GM19193 (cell line): ENCODE results near the gene RNF113A.
A peak's percentile ranks its signal among the peaks of the same experiment; 100 is the strongest.

Source experiments
- POLR2A ChIP-seq: IDR thresholded peaks from 4 replicates; pipeline ENCODE4 v1.6.1; 2011; ENCODE audit not compliant: insufficient read depth, insufficient read length; ENCODE audit errors: extremely low read depth

The RNF113A gene

DNA sequence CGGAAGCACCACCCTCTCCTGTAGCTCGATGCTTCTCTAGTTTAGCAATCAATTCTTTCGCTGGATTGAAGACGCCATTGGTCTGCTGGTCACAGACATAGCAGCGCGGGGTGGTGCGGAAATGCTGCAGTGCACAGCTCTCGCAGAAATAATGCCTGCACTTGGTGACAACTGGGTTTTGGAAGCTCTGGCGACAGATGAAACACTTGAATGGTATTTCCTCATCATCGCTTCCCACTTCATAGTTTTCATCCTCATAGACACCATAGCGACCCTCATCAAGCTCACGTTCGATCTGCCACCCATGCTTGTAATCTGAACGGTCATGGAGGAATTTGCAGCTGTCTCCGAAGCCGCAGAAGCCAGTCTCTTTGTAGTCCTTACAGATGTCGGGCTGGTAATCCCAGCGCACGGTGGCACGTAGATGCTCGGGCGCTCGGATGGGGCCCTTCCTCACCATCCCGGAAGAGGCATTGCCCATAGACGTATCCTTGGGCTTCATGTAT lies 854 bp downstream of the RNF113A start:
- no peak for TF ChIP-seq POLR2A

DNA sequence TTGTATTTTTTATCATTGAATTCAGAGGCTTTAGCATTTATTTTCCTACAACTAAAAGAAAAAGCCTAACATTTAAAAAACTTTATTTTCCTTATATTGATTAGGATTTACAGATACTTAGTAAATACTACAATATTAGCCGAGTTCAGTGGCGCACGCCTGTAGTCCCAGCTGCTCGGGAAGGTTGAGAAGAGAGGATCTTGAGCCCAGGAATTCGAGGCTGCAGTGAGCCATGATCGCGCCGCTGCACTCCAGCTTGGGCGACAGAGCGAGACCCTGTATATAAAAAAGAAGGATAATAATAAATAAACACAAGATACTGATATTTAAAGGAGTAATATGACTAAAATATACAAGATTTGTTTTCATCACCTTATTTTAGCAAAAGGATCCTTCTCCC lies 18.1 kb downstream of the RNF113A start:
- no peak for TF ChIP-seq POLR2A

DNA sequence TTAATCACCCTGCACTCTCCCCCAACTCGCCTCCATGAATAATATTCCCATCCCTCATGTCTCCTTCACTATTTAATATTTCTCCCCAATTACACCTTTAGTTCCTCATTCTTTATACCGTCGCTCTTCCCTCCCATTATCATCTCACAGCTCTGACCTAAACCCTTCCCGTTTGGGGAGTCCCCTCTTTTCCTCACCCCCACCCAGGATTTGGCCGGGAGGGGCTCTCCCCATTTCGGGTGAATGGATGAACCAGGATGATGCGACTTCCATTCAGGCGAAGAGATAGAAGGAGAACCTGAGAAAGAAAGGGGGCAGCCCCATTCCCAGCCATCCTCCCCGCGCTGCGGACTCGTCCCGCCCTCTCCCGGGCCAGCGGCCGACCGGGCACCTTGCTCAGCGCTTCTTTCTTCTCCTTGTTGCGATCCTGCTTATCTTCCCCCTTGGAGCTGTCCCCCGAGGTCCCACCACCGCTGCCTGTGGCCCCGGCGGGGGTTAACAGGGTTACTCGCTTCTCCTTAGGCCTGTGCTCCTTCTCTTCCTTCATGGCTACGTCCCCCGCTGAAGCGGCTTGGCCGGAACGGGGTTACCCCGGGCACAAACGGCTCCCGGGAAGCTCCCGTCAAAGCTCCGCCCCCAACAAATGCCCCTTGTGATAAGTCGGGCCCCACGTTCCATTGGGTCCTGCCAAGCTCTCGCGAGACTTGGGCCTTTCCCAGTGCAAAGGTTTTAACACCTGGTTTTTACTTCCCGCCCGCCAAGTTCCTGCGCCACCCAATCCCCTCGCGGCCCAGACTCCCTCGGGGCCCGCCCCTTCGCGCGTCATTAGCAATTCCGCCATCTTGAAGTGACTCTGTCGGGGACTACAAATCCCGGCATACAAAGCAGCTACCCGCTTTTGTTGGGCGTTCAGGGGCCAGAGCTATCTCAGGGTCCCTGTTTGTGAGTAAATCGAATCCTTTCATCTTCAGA lies 18.9 kb downstream of the RNF113A start, which contains the start of gene UPF3B:
UPF3B (minus strand) TSS at position 582 of the 972 bp plus-strand sequence; CDS start at position 547, 35 bp downstream.
- peak; percentile 79 for TF ChIP-seq POLR2A

DNA sequence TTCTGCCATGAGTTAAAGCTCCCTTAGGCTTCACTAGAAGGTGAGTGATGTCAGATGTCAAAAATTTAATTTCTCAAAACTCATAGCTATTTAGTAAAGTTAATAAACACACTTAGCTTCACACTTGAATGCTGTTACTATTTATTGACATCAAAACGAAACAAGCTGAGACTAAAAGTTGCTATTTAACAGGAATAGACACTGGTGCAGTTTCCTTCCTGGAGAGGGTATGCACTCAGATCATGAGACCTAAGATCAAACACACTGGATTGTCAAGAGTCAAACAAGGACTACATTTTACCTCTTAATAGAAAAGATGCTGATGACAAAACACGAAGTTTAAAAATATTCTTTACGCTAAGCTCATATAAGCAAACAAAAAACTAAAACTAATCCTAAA lies 37.6 kb downstream of the RNF113A start:
- no peak for TF ChIP-seq POLR2A

DNA sequence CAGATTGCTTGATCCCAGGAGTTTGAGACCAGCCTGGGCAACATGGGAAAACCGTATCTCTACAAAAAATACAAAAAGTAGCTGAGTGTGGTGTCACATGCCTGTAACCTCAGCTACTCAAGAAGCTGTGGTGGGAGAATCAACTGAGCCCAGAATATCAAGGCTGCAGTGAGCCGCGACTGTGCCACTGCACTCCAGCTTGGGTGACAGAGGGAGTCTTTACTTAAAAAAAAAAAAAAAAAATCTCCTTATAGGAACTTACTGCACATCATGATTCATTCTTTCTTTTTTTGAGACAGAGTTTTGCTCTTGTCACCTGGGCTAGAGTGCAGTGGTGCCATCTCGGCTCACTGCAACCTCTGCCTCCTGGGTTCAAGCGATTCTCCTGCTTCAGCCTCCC lies 43.1 kb downstream of the RNF113A start:
- TF ChIP-seq POLR2A, result no peak

DNA sequence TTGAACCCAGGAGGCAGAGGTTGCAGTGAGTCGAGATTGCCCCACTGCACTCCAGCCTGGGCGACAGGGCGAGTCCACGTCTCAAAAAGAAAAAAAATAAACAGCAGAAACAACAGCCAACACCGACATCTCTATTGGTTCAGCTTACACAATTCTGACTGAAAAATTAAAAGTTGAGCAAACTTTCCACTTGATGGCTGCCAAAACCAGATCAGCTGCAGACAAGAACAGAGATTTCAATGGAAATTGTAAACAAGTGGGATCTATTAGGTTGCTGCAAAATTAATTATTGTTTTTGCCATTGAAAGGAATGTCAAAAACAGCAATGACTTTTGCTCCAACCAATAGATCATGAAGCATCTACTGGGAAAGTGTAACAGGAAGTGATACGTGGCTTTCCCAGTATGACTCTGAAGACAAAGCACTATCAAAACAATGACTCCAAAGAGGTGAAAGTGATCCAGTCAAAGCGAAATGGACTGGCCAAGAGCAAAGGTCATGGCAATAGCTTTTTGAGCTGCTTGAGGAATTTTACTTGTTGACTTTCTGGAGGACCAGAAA lies 45.1 kb downstream of the RNF113A start:
- no peak for TF ChIP-seq POLR2A
